HCT116 (cell line): ENCODE results near the gene TCEANC. TPM values are rescaled to one million over a fixed set of nuclear protein-coding genes. Genes with fewer than 3 reads are reported as not detected.
A peak's percentile ranks its signal among the peaks of the same experiment; 100 is the strongest.

Experiments
- ATAC-seq: fragments of 200-7000 bp; cut with Tn5 transposase; 2 replicates; pipeline ENCODE4 v1.9.1; 2020; ENCODE audit warnings: mild to moderate bottlenecking, moderate library complexity
- BruUV-seq: library from RNA; stranded (reverse); fragments of 400-500 nt; replicated peaks from 2 replicates; lab custom pipeline; 2021; lab: Mats Ljungman, UMichigan
- CTCF ChIA-PET: fragments of 300-600 bp; sonication (Branson Sonifier 250); formaldehyde crosslinking; loops from one replicate; lab custom pipeline; 2021; ENCODE audit warnings: antibody characterized with exemption; lab: Charles Lee
- POLR2A ChIA-PET: fragments of 300-600, 350-600 bp; sonication (Branson Sonifier 250); formaldehyde crosslinking; loops from one replicate; lab custom pipeline; 2021; ENCODE audit warnings: antibody characterized with exemption; lab: Charles Lee
- RAD21 ChIA-PET, 2 experiments: fragments of 300-600 bp; sonication (Branson Sonifier 250); formaldehyde crosslinking; loops; one replicate each; lab custom pipeline; 2023; ENCODE audit warnings: low total read pairs in 2 of 2; ENCODE audit not compliant: uncharacterized antibody in 2 of 2, unreplicated experiment in 2 of 2, low non-redundant PET in 1 of 2; lab: Charles Lee
- DNase-seq: peaks from one replicate; pipeline ENCODE4 v3.0.0-alpha.2; 2010; ENCODE audit warnings: low read depth, low spot score
- H2AFZ ChIP-seq: fragments of 200-600 bp; shearing (Covaris generic), sonication (generic); 2 replicates; pipeline ENCODE4 v1.6.1; 2017; ENCODE audit warnings: low read depth, mixed run types, mixed read lengths, antibody characterized with exemption, low read length; ENCODE audit not compliant: poor library complexity, severe bottlenecking
- H3K27ac ChIP-seq: 2 replicates; pipeline ENCODE4 v1.5.1; 2012; ENCODE audit warnings: low read depth, low read length
- H3K27me3 ChIP-seq: fragments of 200-600 bp; sonication (generic); 2 replicates; pipeline ENCODE4 v1.6.1; 2016; ENCODE audit warnings: mixed run types, low read length, mixed read lengths; ENCODE audit not compliant: insufficient read depth
- H3K36me3 ChIP-seq, 2 experiments: fragments of 200-500 bp in 1 of 2; fragments of 200-600 bp in 1 of 2; sonication (Bioruptor generic) in 1 of 2; sonication (generic) in 1 of 2; 2 replicates each; pipeline versions ENCODE4 v1.5.1 to v1.6.1; 2014 to 2016; ENCODE audit warnings: low read length in 2 of 2, inconsistent platforms in 1 of 2, mixed read lengths in 1 of 2, mixed run types in 1 of 2; ENCODE audit not compliant: insufficient read depth in 2 of 2, control insufficient read depth in 1 of 2
- H3K4me1 ChIP-seq, 2 experiments: fragments of 200-600 bp in 1 of 2; sonication (generic) in 1 of 2; 2 replicates each; pipeline versions ENCODE4 v1.5.1 to v1.6.1; 2012 to 2017; ENCODE audit warnings: low read length in 2 of 2, inconsistent platforms in 1 of 2, mild to moderate bottlenecking in 1 of 2, mixed read lengths in 1 of 2, mixed run types in 1 of 2, moderate library complexity in 1 of 2; ENCODE audit not compliant: insufficient read depth in 2 of 2, control insufficient read depth in 1 of 2
- H3K4me2 ChIP-seq: fragments of 200-600 bp; sonication (generic); 2 replicates; pipeline ENCODE4 v1.6.1; 2017; ENCODE audit warnings: mixed run types, low read length, mixed read lengths
- H3K4me3 ChIP-seq, 2 experiments: fragments of 200-600 bp in 1 of 2; sonication (generic) in 1 of 2; replicated peaks in 1 of 2; 2 replicates each; pipeline ENCODE4 v1.5.1; 2011 to 2016; ENCODE audit warnings: low read length in 2 of 2, control low read depth in 1 of 2, low read depth in 1 of 2, mild to moderate bottlenecking in 1 of 2, mixed read lengths in 1 of 2, mixed run types in 1 of 2
- H3K79me2 ChIP-seq: fragments of 200-600 bp; sonication (generic); 2 replicates; pipeline ENCODE4 v1.6.1; 2017; ENCODE audit warnings: mild to moderate bottlenecking, mixed run types, low read length, moderate library complexity, mixed read lengths; ENCODE audit not compliant: insufficient read depth
- H3K9ac ChIP-seq: fragments of 200-600 bp; sonication (generic); 2 replicates; pipeline ENCODE4 v1.6.1; 2016; ENCODE audit warnings: low read length, mixed read lengths
- H3K9me2 ChIP-seq: fragments of 200-600 bp; sonication (generic), shearing (Covaris generic); 2 replicates; pipeline ENCODE4 v1.6.1; 2017; ENCODE audit warnings: mixed run types, mild to moderate bottlenecking, moderate library complexity; ENCODE audit not compliant: insufficient read depth
- H3K9me3 ChIP-seq, 2 experiments: fragments of 200-500 bp in 1 of 2; fragments of 200-600 bp in 1 of 2; sonication (Bioruptor generic) in 1 of 2; sonication (generic) in 1 of 2; 2 replicates each; pipeline ENCODE4 v1.6.1; 2014 to 2017; ENCODE audit warnings: low read length in 2 of 2, mixed read lengths in 2 of 2, inconsistent platforms in 1 of 2, low read depth in 1 of 2, mild to moderate bottlenecking in 1 of 2, mixed run types in 1 of 2, moderate library complexity in 1 of 2; ENCODE audit not compliant: control insufficient read depth in 1 of 2, insufficient read depth in 1 of 2
- H4K20me1 ChIP-seq: fragments of 200-600 bp; sonication (generic), shearing (Covaris generic); 2 replicates; pipeline ENCODE4 v1.6.1; 2017; ENCODE audit warnings: mixed run types, mild to moderate bottlenecking, moderate library complexity; ENCODE audit not compliant: insufficient read depth
- ATF3 ChIP-seq: IDR thresholded peaks from 2 replicates; pipeline ENCODE4 v1.6.1; 2012
- ELF1 ChIP-seq: IDR thresholded peaks from 2 replicates; pipeline ENCODE4 v1.6.1; 2012; ENCODE audit warnings: low read depth, borderline replicate concordance
- MAX ChIP-seq: IDR thresholded peaks from 2 replicates; pipeline ENCODE4 v1.6.1; 2012
- POLR2A ChIP-seq: IDR thresholded peaks from 2 replicates; pipeline ENCODE4 v1.7.0; 2011; ENCODE audit warnings: borderline replicate concordance; ENCODE audit not compliant: insufficient read depth, insufficient read length; ENCODE audit errors: extremely low read depth
- RAD21 ChIP-seq: IDR thresholded peaks from 2 replicates; pipeline ENCODE4 v1.6.1; 2012; ENCODE audit warnings: low read depth, mild to moderate bottlenecking
- SRF ChIP-seq: IDR thresholded peaks from 2 replicates; pipeline ENCODE4 v1.6.1; 2012; ENCODE audit warnings: low read depth
- ZFX ChIP-seq: fragments of 450-650 bp; IDR thresholded peaks from 2 replicates; pipeline ENCODE4 v1.6.1; 2017
- ZNF274 ChIP-seq: fragments of 200-500 bp; sonication (Bioruptor generic); IDR thresholded peaks from 2 replicates; pipeline ENCODE4 v1.6.1; 2014; ENCODE audit warnings: mild to moderate bottlenecking, low read depth, low read length, inconsistent platforms
- intact Hi-C: fragments of 100-400 bp; cut with micrococcal nuclease; formaldehyde crosslinking; loops from 2 replicates; pipeline ENCODE4 v1.10.0; 2022
- total RNA-seq: library from RNA; stranded (reverse); gene quantifications from one replicate; pipeline ENCODE4 v1.2.1, GENCODE V29; 2021; ENCODE audit not compliant: unreplicated experiment
- TF ChIP-seq, protein P1 (sequence below), 3 experiments: fragments of 200-600 bp in 1 of 3; sonication (generic) in 1 of 3; IDR thresholded peaks in 2 of 3; conservative IDR thresholded peaks in 1 of 3; 2 replicates each; pipeline ENCODE4 v1.5.1; 2012 to 2017; ENCODE audit warnings: low read depth in 2 of 3, low read length in 2 of 3, antibody characterized with exemption in 1 of 3, borderline replicate concordance in 1 of 3, control low read depth in 1 of 3, mild to moderate bottlenecking in 1 of 3, mixed read lengths in 1 of 3, mixed run types in 1 of 3, moderate library complexity in 1 of 3; ENCODE audit not compliant: insufficient read depth in 1 of 3

TCEANC gene
- total RNA-seq, 1 experiment from 2014 or later, result 1.2 TPM

- TF ChIP-seq, protein P1, sequence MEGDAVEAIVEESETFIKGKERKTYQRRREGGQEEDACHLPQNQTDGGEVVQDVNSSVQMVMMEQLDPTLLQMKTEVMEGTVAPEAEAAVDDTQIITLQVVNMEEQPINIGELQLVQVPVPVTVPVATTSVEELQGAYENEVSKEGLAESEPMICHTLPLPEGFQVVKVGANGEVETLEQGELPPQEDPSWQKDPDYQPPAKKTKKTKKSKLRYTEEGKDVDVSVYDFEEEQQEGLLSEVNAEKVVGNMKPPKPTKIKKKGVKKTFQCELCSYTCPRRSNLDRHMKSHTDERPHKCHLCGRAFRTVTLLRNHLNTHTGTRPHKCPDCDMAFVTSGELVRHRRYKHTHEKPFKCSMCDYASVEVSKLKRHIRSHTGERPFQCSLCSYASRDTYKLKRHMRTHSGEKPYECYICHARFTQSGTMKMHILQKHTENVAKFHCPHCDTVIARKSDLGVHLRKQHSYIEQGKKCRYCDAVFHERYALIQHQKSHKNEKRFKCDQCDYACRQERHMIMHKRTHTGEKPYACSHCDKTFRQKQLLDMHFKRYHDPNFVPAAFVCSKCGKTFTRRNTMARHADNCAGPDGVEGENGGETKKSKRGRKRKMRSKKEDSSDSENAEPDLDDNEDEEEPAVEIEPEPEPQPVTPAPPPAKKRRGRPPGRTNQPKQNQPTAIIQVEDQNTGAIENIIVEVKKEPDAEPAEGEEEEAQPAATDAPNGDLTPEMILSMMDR (IDR thresholded peaks at IDR 0.05 in 2 of 3, conservative IDR thresholded peaks at IDR 0.05 in 1 of 3; ENCODE audit: borderline replicate concordance in 1 of 3, insufficient read depth in 1 of 3, low read depth in 2 of 3, low read length in 2 of 3), result no peak
- no peak for TF ChIP-seq ELF1
- TF ChIP-seq MAX, result no peak
- no peak for TF ChIP-seq ZNF274
- TF ChIP-seq ZFX, result no peak
- TF ChIP-seq POLR2A, result no peak
- TF ChIP-seq SRF, result no peak
These were observed 2.7 kb downstream of the TCEANC start (continued) for GRCh38 chrX:13655674-13656073.

GRCh38 chrX:13658602-13659001 is 5.7 kb downstream of the TCEANC start:
- no TSS peak for BruUV-seq
- ChIA-PET CTCF (interaction anchor here (1.1 to 1.5 kb wide), 4 partner anchors 11 to 76 kb away, joined by 3 to 7 read pairs (median 6); partner anchors contain the start of genes OFD1 and TRAPPC2), POLR2A (no interaction called here), RAD21 (no interaction called here)
- Histone ChIP-seq H2AFZ (peak overlapping the region; percentile 32), H3K4me2 (peak overlapping the region; percentile 37), H4K20me1 (no peaks in the 10 kb centered on the region), H3K36me3 (no peaks in the 10 kb centered on the region), H3K27me3 (no peaks in the 10 kb centered on the region), H3K9me3 (no peaks in the 10 kb centered on the region), H3K27ac (no peak overlapping the region), H3K9ac (no peak overlapping the region), H3K4me3 (no peak overlapping the region), H3K4me1 (peaks cover 9 to 10% of the 10 kb centered on the region in 2 experiments), H3K79me2 (no peaks in the 10 kb centered on the region), H3K9me2 (no peaks in the 10 kb centered on the region)
- DNase-seq (peak; percentile 35), ATAC-seq (peak; percentile 40; the same call in 1 of the 2 replicates)
- TF ChIP-seq ATF3 (no peak), RAD21 (peak; percentile 81)
- TF ChIP-seq, protein P1 (IDR thresholded peaks at IDR 0.05 in 2 of 3, conservative IDR thresholded peaks at IDR 0.05 in 1 of 3; ENCODE audit: borderline replicate concordance in 1 of 3, insufficient read depth in 1 of 3, low read depth in 2 of 3, low read length in 2 of 3), result peak; percentile 42 to 72 (median 64)
- intact Hi-C loops, result loop anchor here (2.0 kb wide), 2 partner anchors 32 to 90 kb away; no protein-coding TSS in a partner anchor
